Erythroblast (primary cell): Measurements from ENCODE around the gene PSD.

Experiments used
- GATA1 ChIP-seq: IDR thresholded peaks from 2 replicates; pipeline ENCODE4 v1.6.1; 2011; ENCODE audit warnings: low read depth, mild to moderate bottlenecking, control low read depth, low read length, moderate library complexity
- POLR2A ChIP-seq: IDR thresholded peaks from 2 replicates; pipeline ENCODE4 v1.6.1; 2011; ENCODE audit warnings: mild to moderate bottlenecking, low read length

DNA sequence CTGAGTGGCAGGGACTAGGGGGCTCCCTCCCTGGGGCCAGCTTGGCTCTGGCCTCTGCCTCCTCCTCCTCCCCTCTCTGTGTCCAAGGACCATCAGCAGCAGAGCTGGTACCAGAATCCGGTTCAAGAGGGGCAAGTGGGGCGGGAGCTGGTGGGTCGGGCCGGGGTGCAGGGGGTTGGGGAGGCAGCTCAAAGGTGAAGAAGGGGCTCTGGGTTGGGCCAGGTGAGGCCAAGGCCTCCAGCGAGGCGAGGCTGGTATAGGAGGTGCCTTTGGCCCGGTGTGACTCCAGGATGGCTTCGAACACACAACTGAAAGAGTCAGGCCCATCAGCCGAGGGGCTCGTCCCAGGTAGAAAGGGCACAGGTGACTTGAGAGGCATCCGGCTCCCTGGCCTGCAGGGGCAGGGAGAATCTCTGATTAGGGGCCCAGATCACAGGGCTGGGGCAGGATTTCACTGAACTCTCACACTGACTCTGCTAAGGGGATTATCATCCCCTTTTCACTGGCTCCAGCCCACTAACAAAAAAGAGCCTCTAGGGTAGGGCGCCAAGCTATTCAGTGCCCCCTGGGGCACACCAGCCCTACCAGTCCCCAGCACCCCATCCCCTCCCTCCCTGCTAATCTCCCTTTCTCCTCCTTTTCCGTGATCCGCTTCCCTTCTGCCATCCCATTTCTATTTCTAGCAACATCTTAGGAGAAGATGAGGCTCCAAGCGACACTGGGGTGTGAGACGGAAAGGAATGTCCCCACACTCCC lies 4.6 kb downstream of the PSD start:
- TF ChIP-seq POLR2A (no peak), GATA1 (no peak)
